Measurements from ENCODE around the gene DPP9.
"Not testable (repeated sequence)": the region's sequence is repeated elsewhere in the genome, so short reads cannot be mapped to it uniquely, and the experiment has no call there.

Gene DPP9

GRCh38 chr19:4738734-4739133, 15.1 kb upstream of the DPP9 start:
- DNase-seq, result no peak

- no peak for DNase-seq
These were observed 14.4 kb upstream of the DPP9 start for GRCh38 chr19:4737955-4738600.

GRCh38 chr19:4733755-4734345, 10.2 kb upstream of the DPP9 start:
- no peak for DNase-seq

GRCh38 chr19:4732680-4733114, 9.1 kb upstream of the DPP9 start:
- peak; percentile 70 for DNase-seq

GRCh38 chr19:4730740-4731171, 7.1 kb upstream of the DPP9 start:
- peak; percentile 86 for DNase-seq

DNA sequence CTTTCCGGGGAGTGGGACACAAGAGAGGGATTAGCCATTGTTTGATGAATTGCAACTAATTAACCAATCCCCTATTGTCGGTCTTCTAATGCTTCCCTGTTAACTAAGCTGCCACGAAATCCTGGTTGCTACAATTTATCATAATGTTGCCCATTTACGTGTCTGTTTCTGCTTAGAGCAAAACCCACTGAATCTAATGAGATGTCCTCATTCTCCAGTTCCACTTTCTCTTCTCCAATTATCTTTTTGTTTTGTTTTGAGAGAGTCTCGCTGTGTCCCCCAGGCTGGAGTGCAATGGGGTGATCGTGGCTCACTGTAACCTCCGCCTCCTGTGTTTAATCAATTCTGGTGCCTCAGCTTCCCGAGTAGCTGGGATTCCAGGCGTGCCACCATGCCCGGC, 5.2 kb upstream of the DPP9 start:
- no peak for DNase-seq

- no peak for DNase-seq
These were observed 709 bp downstream of the DPP9 start for GRCh38 chr19:4722671-4723594.

DNA sequence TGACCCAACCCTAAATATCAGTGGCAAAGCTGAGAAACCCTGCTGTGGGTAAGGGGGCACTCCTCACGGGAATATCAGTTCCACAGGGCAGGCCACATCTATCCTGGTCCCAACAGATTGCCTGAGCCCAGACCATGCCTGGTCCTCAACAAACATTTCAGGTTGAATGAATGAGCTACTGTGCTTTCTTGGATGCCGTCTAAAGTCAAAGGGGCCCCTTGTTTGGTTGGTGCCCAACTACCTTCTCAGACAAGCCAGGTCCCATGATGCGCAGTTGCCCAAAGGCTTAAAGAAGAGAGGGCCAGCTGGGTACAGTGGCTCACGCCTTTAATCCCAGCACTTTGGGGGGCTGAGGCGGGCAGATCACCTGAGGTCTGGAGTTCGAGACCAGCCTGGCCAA, 2.4 kb downstream of the DPP9 start:
- DNase-seq, result no peak

DNA sequence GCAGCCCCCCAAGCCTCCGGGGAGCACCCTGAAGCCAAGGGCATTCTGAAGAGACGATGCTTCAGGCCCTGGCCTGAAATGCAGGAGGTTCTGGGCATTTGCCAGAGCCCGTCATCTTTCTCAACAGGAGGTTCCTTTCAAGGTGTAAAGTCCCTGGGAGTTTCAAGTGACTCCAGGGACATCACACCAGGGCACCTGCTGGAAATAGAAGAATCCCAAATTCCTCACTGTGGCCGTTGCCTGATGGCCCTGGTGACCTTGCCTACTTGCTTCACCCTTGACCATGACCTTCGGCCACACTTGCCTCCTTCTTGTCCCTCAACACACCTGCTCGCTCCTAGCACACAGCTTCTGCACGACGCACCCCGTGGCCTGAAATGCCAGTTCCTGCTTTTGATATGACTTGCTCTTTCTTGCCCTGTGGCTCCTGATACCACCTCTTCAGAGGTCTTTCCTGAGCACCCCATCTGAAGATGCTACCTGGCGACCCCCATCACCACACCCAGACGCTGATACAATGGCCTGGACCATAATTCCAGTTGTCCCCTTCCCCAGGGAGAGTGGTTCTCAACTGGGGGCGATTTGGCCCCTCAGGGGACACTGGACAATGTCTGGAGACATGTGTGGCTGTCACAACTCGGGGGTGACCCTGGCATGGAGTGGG, 3.5 kb downstream of the DPP9 start:
- DNase-seq, result no peak

- DNase-seq, result no peak
These were observed 4.2 kb downstream of the DPP9 start for GRCh38 chr19:4719499-4719866.

- DNase-seq, result no peak
These were observed 5.5 kb downstream of the DPP9 start for GRCh38 chr19:4717966-4718701.

- DNase-seq, result no peak
These were observed 6.3 kb downstream of the DPP9 start for GRCh38 chr19:4717191-4717965.

- no peak for DNase-seq
These were observed 8.0 kb downstream of the DPP9 start for GRCh38 chr19:4715529-4716221.

DNA sequence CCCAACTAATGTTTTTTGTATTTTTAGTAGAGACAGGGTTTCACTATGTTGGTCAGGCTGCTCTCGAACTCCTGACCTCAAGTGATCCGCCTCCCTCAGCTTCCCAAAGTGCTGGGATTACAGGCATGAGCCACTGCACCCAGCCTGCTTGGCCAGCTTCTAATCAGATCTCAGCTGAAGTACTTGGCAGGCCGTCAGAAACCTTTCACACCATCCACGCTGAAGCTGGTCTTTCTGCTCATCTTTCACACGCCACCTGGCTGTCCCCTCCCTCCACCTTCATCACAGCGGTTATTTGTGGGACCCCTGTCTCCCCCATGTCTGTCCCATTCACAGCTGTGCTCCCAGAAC, 8.5 kb downstream of the DPP9 start:
- DNase-seq, result not testable (repeated sequence)

GRCh38 chr19:4714016-4714415, 9.6 kb downstream of the DPP9 start:
- DNase-seq, result no peak

GRCh38 chr19:4713384-4713951, 10.2 kb downstream of the DPP9 start:
- DNase-seq, result no peak

- DNase-seq, result no peak
These were observed 10.9 kb downstream of the DPP9 start for GRCh38 chr19:4712771-4713170.

- DNase-seq, result no peak
These were observed 12.4 kb downstream of the DPP9 start for GRCh38 chr19:4711211-4711610.

DNA sequence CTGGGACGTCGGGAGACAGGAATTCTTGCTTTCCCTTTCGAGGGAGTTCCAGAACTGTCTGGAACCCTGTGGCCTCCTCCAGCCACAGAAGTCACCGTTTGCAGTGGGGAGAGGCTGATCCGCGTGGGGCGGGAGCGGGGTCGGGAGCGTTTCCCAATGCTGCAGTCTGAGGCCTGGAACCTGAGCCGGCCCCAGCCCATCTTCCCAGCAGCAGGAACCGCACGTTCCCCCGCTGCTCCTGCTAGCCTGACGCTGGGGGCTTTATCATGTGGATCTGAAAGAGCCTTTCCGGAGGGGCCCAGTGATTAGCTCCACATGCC, 13.4 kb downstream of the DPP9 start:
- DNase-seq, result no peak

GRCh38 chr19:4709440-4710280, 14.0 kb downstream of the DPP9 start:
- DNase-seq, result no peak
